Stimulated activated CD4-positive, alpha-beta T cell treated with anti-CD3 and anti-CD28 coated beads, Interleukin-12 subunit alpha, Interleukin-12 subunit beta, amount 100 ng/mL, for 48 hours (primary cell): ENCODE data around the gene MICAL2.
A peak's percentile ranks its signal among the peaks of the same experiment; 100 is the strongest.

Source experiments
- DNase-seq, 3 donors: peaks; one replicate each; pipeline ENCODE4 v3.0.0-alpha.2; 2020; ENCODE audit warnings: low read depth in 2 of 3, low spot score in 1 of 3

MICAL2 gene

GRCh38 chr11:12077535-12078280 is 32.7 kb upstream of the MICAL2 start:
- DNase-seq = no peak

GRCh38 chr11:12079726-12080556 is 30.4 kb upstream of the MICAL2 start:
- no peak for DNase-seq

GRCh38 chr11:12083380-12083779 is 27.0 kb upstream of the MICAL2 start:
- no peak for DNase-seq

GRCh38 chr11:12084256-12084655 is 26.1 kb upstream of the MICAL2 start:
- DNase-seq = no peak

- no peak for DNase-seq
These were observed 24.8 kb upstream of the MICAL2 start for GRCh38 chr11:12085371-12086251.

- DNase-seq = no peak
These were observed 23.9 kb upstream of the MICAL2 start for GRCh38 chr11:12086271-12087074.

- peak in 1 of 3 donors; percentile 30 for DNase-seq
These were observed 23.1 kb upstream of the MICAL2 start for GRCh38 chr11:12087075-12088004.

GRCh38 chr11:12088047-12088481 is 22.3 kb upstream of the MICAL2 start:
- DNase-seq = no peak

GRCh38 chr11:12088531-12088930 is 21.9 kb upstream of the MICAL2 start:
- no peak for DNase-seq

GRCh38 chr11:12089041-12089440 is 21.3 kb upstream of the MICAL2 start:
- no peak for DNase-seq

- no peak for DNase-seq
These were observed 20.9 kb upstream of the MICAL2 start for GRCh38 chr11:12089473-12089872.

- DNase-seq = no peak
These were observed 20.3 kb upstream of the MICAL2 start for GRCh38 chr11:12090061-12090591.

- DNase-seq = no peak
These were observed 19.6 kb upstream of the MICAL2 start for GRCh38 chr11:12090761-12091258.

GRCh38 chr11:12091956-12092558 is 18.3 kb upstream of the MICAL2 start:
- DNase-seq = no peak

GRCh38 chr11:12092714-12093113 is 17.7 kb upstream of the MICAL2 start:
- DNase-seq = no peak

- no peak for DNase-seq
These were observed 15.3 kb upstream of the MICAL2 start for GRCh38 chr11:12094872-12095800.

GRCh38 chr11:12097219-12097618 is 13.2 kb upstream of the MICAL2 start:
- no peak for DNase-seq

GRCh38 chr11:12098601-12099000 is 11.8 kb upstream of the MICAL2 start:
- DNase-seq = no peak
